Activated CD8-positive, alpha-beta memory T cell treated with anti-CD3 and anti-CD28 coated beads, Interleukin-2, amount 10 ng/mL, durations not matched to agents 7 days and 5 days (primary cell): ENCODE results near the gene TMEM30B. TPM values are rescaled to one million over a fixed set of nuclear protein-coding genes. Genes with fewer than 3 reads are reported as not detected.
A peak's percentile ranks its signal among the peaks of the same experiment; 100 is the strongest.

Experiments
- ATAC-seq: fragments of 150-1000 bp; cut with Tn5 transposase; one replicate; pipeline ENCODE4 v1.10.0; 2021; ENCODE audit warnings: moderate library complexity
- CTCF ChIA-PET: fragments of 350-600 bp; sonication (Branson Sonifier 250); formaldehyde crosslinking; loops from one replicate; lab custom pipeline; 2021; ENCODE audit warnings: antibody characterized with exemption; lab: Charles Lee
- DNase-seq: peaks from one replicate; pipeline ENCODE4 v3.0.0-alpha.2; 2020
- H3K27ac Mint-ChIP-seq: one replicate; pipeline ENCODE4 v1.8.0; 2021; ENCODE audit warnings: mild to moderate bottlenecking, mixed read lengths
- H3K27me3 Mint-ChIP-seq: one replicate; pipeline ENCODE4 v1.8.0; 2021; ENCODE audit warnings: mixed read lengths
- H3K36me3 Mint-ChIP-seq: one replicate; pipeline ENCODE4 v1.8.0; 2021; ENCODE audit warnings: mild to moderate bottlenecking, mixed read lengths
- H3K4me1 Mint-ChIP-seq: one replicate; pipeline ENCODE4 v1.8.0; 2021; ENCODE audit warnings: mixed read lengths
- H3K4me3 Mint-ChIP-seq: one replicate; pipeline ENCODE4 v1.8.0; 2021; ENCODE audit warnings: mild to moderate bottlenecking, moderate library complexity, mixed read lengths
- H3K9me3 Mint-ChIP-seq: one replicate; pipeline ENCODE4 v1.8.0; 2022; ENCODE audit warnings: low read depth, mixed read lengths
- total RNA-seq, 2 experiments: library from RNA; stranded (reverse); gene quantifications; one replicate each; pipeline ENCODE4 v1.2.3, GENCODE V29; 2021

The TMEM30B gene
- total RNA-seq, 2 experiments from 2014 or later: 0.70 to 1.3 TPM

GRCh38 chr14:61277232-61277631 lies 3.9 kb downstream of the TMEM30B start:
- no peak overlapping the region for H3K27ac Mint-ChIP-seq
- peaks cover 38% of the 10 kb centered on the region for H3K27me3 Mint-ChIP-seq
- H3K4me3 Mint-ChIP-seq: no peak overlapping the region
- CTCF ChIA-PET: no interaction called here
- no peak for ATAC-seq
- no peaks in the 10 kb centered on the region for H3K9me3 Mint-ChIP-seq
- DNase-seq: no peak
- no peaks in the 10 kb centered on the region for H3K36me3 Mint-ChIP-seq
- peaks cover 20% of the 10 kb centered on the region for H3K4me1 Mint-ChIP-seq

- ATAC-seq (no peak), DNase-seq (no peak)
- Mint-ChIP-seq H3K9me3 (no peaks in the 10 kb centered on the region), H3K27me3 (peaks cover 44% of the 10 kb centered on the region), H3K4me3 (no peak overlapping the region), H3K36me3 (no peaks in the 10 kb centered on the region), H3K27ac (no peak overlapping the region), H3K4me1 (peaks cover 8% of the 10 kb centered on the region)
- CTCF ChIA-PET: interaction anchor here (0.7 to 13.8 kb wide), 4 partner anchors 13 to 628 kb away, joined by 3 to 136 read pairs (median 4); partner anchors contain the start of gene TMEM30B
Observed at GRCh38 chr14:61271552-61271951, 9.6 kb downstream of the TMEM30B start.

- Mint-ChIP-seq H3K27ac (no peak overlapping the region), H3K36me3 (no peaks in the 10 kb centered on the region)
- no peak for ATAC-seq
Observed at GRCh38 chr14:61270714-61271113, 10.4 kb downstream of the TMEM30B start.

GRCh38 chr14:61269321-61270083 lies 11.6 kb downstream of the TMEM30B start:
- ATAC-seq (peak; percentile 94), DNase-seq (peak; percentile 87)
- peak overlapping the region; percentile 63 for H3K4me3 Mint-ChIP-seq
- CTCF ChIA-PET: interaction anchor here (0.5 to 13.8 kb wide), 11 partner anchors 8 to 637 kb away, joined by 3 to 136 read pairs (median 3); partner anchors contain the start of gene TMEM30B
- no peaks in the 10 kb centered on the region for H3K36me3 Mint-ChIP-seq
- peaks cover 8% of the 10 kb centered on the region for H3K4me1 Mint-ChIP-seq
- H3K27me3 Mint-ChIP-seq: peaks cover 60% of the 10 kb centered on the region
- no peak overlapping the region for H3K27ac Mint-ChIP-seq
- H3K9me3 Mint-ChIP-seq: no peaks in the 10 kb centered on the region

More at GRCh38 chr14:61270714-61271113, 10.4 kb downstream of the TMEM30B start:
- H3K9me3 Mint-ChIP-seq: no peaks in the 10 kb centered on the region
- DNase-seq: no peak
- CTCF ChIA-PET: interaction anchor here (1.5 to 13.8 kb wide), 2 partner anchors 14 to 567 kb away, joined by 4 to 136 read pairs; partner anchors contain the start of gene TMEM30B
- H3K4me3 Mint-ChIP-seq: no peak overlapping the region
- H3K27me3 Mint-ChIP-seq: peaks cover 50% of the 10 kb centered on the region
- H3K4me1 Mint-ChIP-seq: peaks cover 8% of the 10 kb centered on the region

- no peak for ATAC-seq
- Mint-ChIP-seq H3K9me3 (no peaks in the 10 kb centered on the region), H3K27me3 (peaks cover 60% of the 10 kb centered on the region), H3K4me3 (no peak overlapping the region), H3K4me1 (peaks cover 8% of the 10 kb centered on the region), H3K36me3 (no peaks in the 10 kb centered on the region), H3K27ac (no peak overlapping the region)
- no peak for DNase-seq
- CTCF ChIA-PET: interaction anchor here (0.5 to 13.8 kb wide), 12 partner anchors 8 to 858 kb away, joined by 3 to 136 read pairs (median 3); partner anchors contain the start of gene TMEM30B
Observed at GRCh38 chr14:61268812-61269211, 12.3 kb downstream of the TMEM30B start.

- CTCF ChIA-PET: interaction anchor here (1.4 to 13.8 kb wide), 3 partner anchors 17 to 571 kb away, joined by 6 to 136 read pairs (median 19); partner anchors contain the start of gene TMEM30B
- ATAC-seq (no peak), DNase-seq (no peak)
- Mint-ChIP-seq H3K27ac (no peak overlapping the region), H3K4me3 (no peak overlapping the region), H3K36me3 (no peaks in the 10 kb centered on the region), H3K27me3 (peaks cover 65% of the 10 kb centered on the region), H3K9me3 (no peaks in the 10 kb centered on the region), H3K4me1 (peaks cover 8% of the 10 kb centered on the region)
Observed at GRCh38 chr14:61266891-61267740, 14.0 kb downstream of the TMEM30B start.

GRCh38 chr14:61266436-61266835 lies 14.7 kb downstream of the TMEM30B start:
- Mint-ChIP-seq H3K4me3 (no peak overlapping the region), H3K27me3 (peaks cover 65% of the 10 kb centered on the region), H3K9me3 (no peaks in the 10 kb centered on the region), H3K27ac (no peak overlapping the region), H3K4me1 (peaks cover 8% of the 10 kb centered on the region), H3K36me3 (no peaks in the 10 kb centered on the region)
- CTCF ChIA-PET: interaction anchor here (1.4 to 13.8 kb wide), 2 partner anchors 18 to 571 kb away, joined by 6 to 136 read pairs; partner anchors contain the start of gene TMEM30B
- no peak for ATAC-seq
- no peak for DNase-seq

- no peaks in the 10 kb centered on the region for H3K36me3 Mint-ChIP-seq
- CTCF ChIA-PET: interaction anchor here (13.8 kb wide), 1 partner anchor 20 kb away, joined by 136 read pairs; the partner anchor contains the start of gene TMEM30B
- H3K9me3 Mint-ChIP-seq: no peaks in the 10 kb centered on the region
- no peak overlapping the region for H3K27ac Mint-ChIP-seq
- no peak overlapping the region for H3K4me3 Mint-ChIP-seq
- peaks cover 9% of the 10 kb centered on the region for H3K4me1 Mint-ChIP-seq
- ATAC-seq (no peak), DNase-seq (no peak)
- H3K27me3 Mint-ChIP-seq: peaks cover 71% of the 10 kb centered on the region
Observed at GRCh38 chr14:61264651-61265050, 16.5 kb downstream of the TMEM30B start.

- Mint-ChIP-seq H3K36me3 (no peaks in the 10 kb centered on the region), H3K9me3 (no peaks in the 10 kb centered on the region), H3K27me3 (peaks cover 73% of the 10 kb centered on the region), H3K27ac (no peak overlapping the region), H3K4me3 (no peak overlapping the region), H3K4me1 (peaks cover 5% of the 10 kb centered on the region)
- DNase-seq (no peak), ATAC-seq (no peak)
- CTCF ChIA-PET: interaction anchor here (13.8 kb wide), 1 partner anchor 20 kb away, joined by 136 read pairs; the partner anchor contains the start of gene TMEM30B
Observed at GRCh38 chr14:61264010-61264571, 17.0 kb downstream of the TMEM30B start.

- Mint-ChIP-seq H3K36me3 (no peaks in the 10 kb centered on the region), H3K4me1 (peaks cover 5% of the 10 kb centered on the region), H3K27me3 (peaks cover 70% of the 10 kb centered on the region), H3K27ac (no peak overlapping the region), H3K9me3 (no peaks in the 10 kb centered on the region), H3K4me3 (no peak overlapping the region)
- CTCF ChIA-PET: interaction anchor here (13.8 kb wide), 1 partner anchor 22 kb away, joined by 136 read pairs; the partner anchor contains the start of gene TMEM30B
- DNase-seq: no peak
- no peak for ATAC-seq
Observed at GRCh38 chr14:61262082-61262481, 19.1 kb downstream of the TMEM30B start.

- no peak for ATAC-seq
- no peak for DNase-seq
- H3K27me3 Mint-ChIP-seq: peaks cover 69% of the 10 kb centered on the region
- no peaks in the 10 kb centered on the region for H3K36me3 Mint-ChIP-seq
- H3K9me3 Mint-ChIP-seq: no peaks in the 10 kb centered on the region
- no peak overlapping the region for H3K4me3 Mint-ChIP-seq
- CTCF ChIA-PET: interaction anchor here (0.9 to 13.8 kb wide), 3 partner anchors 8 to 196 kb away, joined by 3 to 136 read pairs (median 3); partner anchors contain the start of gene TMEM30B
- no peak overlapping the region for H3K27ac Mint-ChIP-seq
- H3K4me1 Mint-ChIP-seq: peaks cover 5% of the 10 kb centered on the region
Observed at GRCh38 chr14:61260939-61261776, 20.0 kb downstream of the TMEM30B start.

- peaks cover 61% of the 10 kb centered on the region for H3K27me3 Mint-ChIP-seq
- no peaks in the 10 kb centered on the region for H3K9me3 Mint-ChIP-seq
- peaks cover 5% of the 10 kb centered on the region for H3K4me1 Mint-ChIP-seq
- DNase-seq: no peak
- no peak overlapping the region for H3K27ac Mint-ChIP-seq
- CTCF ChIA-PET: interaction anchor here (1.4 kb wide), 1 partner anchor 616 kb away, joined by 3 read pairs; no protein-coding TSS in a partner anchor
- ATAC-seq: no peak
- H3K36me3 Mint-ChIP-seq: no peaks in the 10 kb centered on the region
- no peak overlapping the region for H3K4me3 Mint-ChIP-seq
Observed at GRCh38 chr14:61258985-61259384, 22.2 kb downstream of the TMEM30B start.
